K562 (cell line): ENCODE data around the gene SKIDA1. TPM values are rescaled to one million over a fixed set of nuclear protein-coding genes. Genes with fewer than 3 reads are reported as not detected.

Source experiments
- C11orf30 ChIP-seq: fragments of 450-650 bp; IDR thresholded peaks from 2 replicates; pipeline ENCODE4 v1.6.1; 2016; ENCODE audit warnings: low read depth, mild to moderate bottlenecking
- GABPB1 ChIP-seq: sonication (generic); formaldehyde crosslinking; IDR thresholded peaks from 2 replicates; pipeline ENCODE4 v1.8.0; 2022; ENCODE audit warnings: mild to moderate bottlenecking, missing genetic modification reagents
- HOXB6 ChIP-seq: fragments of 250-450 bp; sonication (Bioruptor Pico); IDR thresholded peaks from 2 replicates; pipeline ENCODE4 v1.5.1; 2022; ENCODE audit warnings: mild to moderate bottlenecking, borderline replicate concordance
- MCM5 ChIP-seq: fragments of 450-650 bp; IDR thresholded peaks from 2 replicates; pipeline ENCODE4 v1.6.1; 2016; ENCODE audit warnings: low read depth
- NR2C1 ChIP-seq, 2 experiments: fragments of 450-650 bp; IDR thresholded peaks; 2 replicates each; pipeline ENCODE4 v1.6.1; 2017; ENCODE audit warnings: mild to moderate bottlenecking in 2 of 2, antibody characterized with exemption in 1 of 2, inconsistent platforms in 1 of 2, missing compliant biosample characterization in 1 of 2, missing genetic modification characterization in 1 of 2
- RFX1 ChIP-seq: fragments of 450-650 bp; IDR thresholded peaks from 2 replicates; pipeline ENCODE4 v1.6.1; 2016; ENCODE audit warnings: mild to moderate bottlenecking, moderate library complexity
- SAFB ChIP-seq: fragments of 200-400 bp; formaldehyde crosslinking; IDR thresholded peaks from 2 replicates; pipeline ENCODE4 v1.6.1; 2017; ENCODE audit warnings: low read depth, low read length, borderline replicate concordance
- SAFB2 ChIP-seq: fragments of 200-400 bp; formaldehyde crosslinking; IDR thresholded peaks from 2 replicates; pipeline ENCODE4 v1.6.1; 2018; ENCODE audit warnings: borderline replicate concordance, low read length, low read depth, moderate library complexity; ENCODE audit not compliant: severe bottlenecking
- WHSC1 ChIP-seq: IDR thresholded peaks from one replicate; pipeline ENCODE4 v1.6.1; 2012; ENCODE audit warnings: low read length, control low read depth, inconsistent platforms
- ZBTB1 ChIP-seq: sonication (generic); formaldehyde crosslinking; IDR thresholded peaks from 2 replicates; pipeline ENCODE4 v1.8.1; 2023; ENCODE audit warnings: missing genetic modification reagents, low read depth, mild to moderate bottlenecking, borderline replicate concordance
- ZNF12 ChIP-seq: sonication (generic); formaldehyde crosslinking; IDR thresholded peaks from 2 replicates; pipeline ENCODE4 v1.4.0; 2020; ENCODE audit warnings: mild to moderate bottlenecking, missing genetic modification reagents
- ZNF77 ChIP-seq: fragments of 250-450 bp; sonication (Bioruptor Pico); IDR thresholded peaks from 2 replicates; pipeline ENCODE4 v1.5.0; 2020
- polyA plus RNA-seq, 8 experiments: library from polyadenylated mRNA; depleted of rRNA in 4 of 8; stranded (reverse) in 5 of 8; unstranded in 3 of 8; fragments of >200 nt; fragmentation: Nextera tagmentation in 2 of 8; fragmentation: Illumina TruSeq in 1 of 8; extraction: Ambion mirVana in 2 of 8; extraction: Trizol in 1 of 8; gene quantifications; 2 replicates each; pipeline versions ENCODE4 v1.2.1 to v1.2.3, GENCODE V29; 2011 to 2014; ENCODE audit warnings: inconsistent platforms in 1 of 8, missing spikeins in 1 of 8
- total RNA-seq, 7 experiments: library from RNA; depleted of rRNA in 6 of 7; stranded (reverse); fragments of >200 nt in 6 of 7; fragmentation: Illumina TruSeq in 2 of 7; extraction: Trizol in 2 of 7; gene quantifications; 2 replicates each; pipeline versions ENCODE4 v1.2.1 to v1.2.3, GENCODE V29; 2011 to 2021; ENCODE audit warnings: low replicate concordance in 1 of 7
- TF ChIP-seq, protein P1 (sequence below), 2 experiments: IDR thresholded peaks; 2 replicates each; pipeline ENCODE4 v1.6.1; 2012; ENCODE audit warnings: improper control_type of control experiment in 2 of 2, low read depth in 2 of 2, low read length in 2 of 2, borderline replicate concordance in 1 of 2

The SKIDA1 gene
- total and polyA plus RNA-seq, 9 of the 15 experiments (the other 6 are each of a cell fraction or from before 2014, with no cell fraction given) = 0.05 to 1.1 (median 0.42) TPM

DNA sequence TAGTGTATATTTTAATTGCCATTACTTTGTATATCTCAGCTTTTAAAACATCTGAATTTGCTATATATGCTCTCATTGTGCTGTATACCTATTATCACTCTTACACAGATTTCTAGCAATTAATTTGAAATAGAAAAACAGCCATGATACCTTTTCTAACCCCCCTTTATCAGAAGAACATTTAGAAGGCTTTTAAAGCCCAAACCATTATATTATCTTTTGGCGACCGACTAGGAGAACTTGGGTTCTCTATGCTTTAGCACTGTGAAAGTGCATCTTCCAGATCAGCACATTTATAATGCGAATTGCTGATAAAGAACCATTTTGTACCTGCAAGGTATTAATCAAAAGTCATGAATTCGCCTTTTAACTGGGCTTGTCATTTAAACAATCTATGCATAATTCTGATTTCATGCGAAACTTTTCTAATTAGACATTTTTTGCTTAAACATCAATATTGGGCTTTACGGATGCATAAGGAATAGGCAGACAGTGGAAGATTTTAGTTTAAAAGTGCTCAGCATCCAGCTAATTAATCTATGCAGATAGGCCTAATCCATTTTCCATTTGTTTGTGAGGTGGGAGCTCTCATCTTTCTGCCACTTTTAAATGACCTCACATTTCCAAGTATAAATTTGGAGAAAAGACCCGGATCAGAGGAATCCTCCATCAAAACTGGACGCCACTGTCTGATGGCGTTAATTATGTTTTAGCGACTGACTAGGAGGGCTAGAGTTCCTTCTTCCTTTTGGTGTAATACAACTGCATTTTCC is 7.4 kb upstream of the SKIDA1 start (continued):
- TF ChIP-seq, protein P1, sequence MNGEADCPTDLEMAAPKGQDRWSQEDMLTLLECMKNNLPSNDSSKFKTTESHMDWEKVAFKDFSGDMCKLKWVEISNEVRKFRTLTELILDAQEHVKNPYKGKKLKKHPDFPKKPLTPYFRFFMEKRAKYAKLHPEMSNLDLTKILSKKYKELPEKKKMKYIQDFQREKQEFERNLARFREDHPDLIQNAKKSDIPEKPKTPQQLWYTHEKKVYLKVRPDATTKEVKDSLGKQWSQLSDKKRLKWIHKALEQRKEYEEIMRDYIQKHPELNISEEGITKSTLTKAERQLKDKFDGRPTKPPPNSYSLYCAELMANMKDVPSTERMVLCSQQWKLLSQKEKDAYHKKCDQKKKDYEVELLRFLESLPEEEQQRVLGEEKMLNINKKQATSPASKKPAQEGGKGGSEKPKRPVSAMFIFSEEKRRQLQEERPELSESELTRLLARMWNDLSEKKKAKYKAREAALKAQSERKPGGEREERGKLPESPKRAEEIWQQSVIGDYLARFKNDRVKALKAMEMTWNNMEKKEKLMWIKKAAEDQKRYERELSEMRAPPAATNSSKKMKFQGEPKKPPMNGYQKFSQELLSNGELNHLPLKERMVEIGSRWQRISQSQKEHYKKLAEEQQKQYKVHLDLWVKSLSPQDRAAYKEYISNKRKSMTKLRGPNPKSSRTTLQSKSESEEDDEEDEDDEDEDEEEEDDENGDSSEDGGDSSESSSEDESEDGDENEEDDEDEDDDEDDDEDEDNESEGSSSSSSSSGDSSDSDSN (IDR thresholded peaks at IDR 0.05; ENCODE audit: borderline replicate concordance in 1 of 2, low read depth in 2 of 2, low read length in 2 of 2) = 0 out of 4 replicates have a peak, but pooled peaks of 1 of the 2 experiments have one; percentile 3
- 0 out of 2 replicates have a peak, but pooled peaks have one; percentile 8 for TF ChIP-seq NR2C1 (IDR thresholded peaks at IDR 0.05)
- no peak for TF ChIP-seq NR2C1 (tag; IDR thresholded peaks at IDR 0.05)
- no peak for TF ChIP-seq WHSC1
- no peak for TF ChIP-seq SAFB2
- peak; percentile 76 for TF ChIP-seq C11orf30
- no peak for TF ChIP-seq ZNF12 (CRISPR knock-in tag)
- no peak for TF ChIP-seq RFX1
- 0 out of 2 replicates have a peak, but pooled peaks have one; percentile 20 for TF ChIP-seq GABPB1 (CRISPR knock-in tag)
- no peak for TF ChIP-seq HOXB6 (CRISPR knock-in tag)
- no peak for TF ChIP-seq MCM5
- no peak for TF ChIP-seq ZNF77 (CRISPR knock-in tag)
- TF ChIP-seq SAFB = no peak
- no peak for TF ChIP-seq ZBTB1
